GM12878 (cell line): Measurements from ENCODE around the gene ECSIT. TPM values are rescaled to one million over a fixed set of nuclear protein-coding genes. Genes with fewer than 3 reads are reported as not detected.
A peak's percentile ranks its signal among the peaks of the same experiment; 100 is the strongest.

ENCODE experiments used
- CEBPB ChIP-seq, 2 experiments: fragments of 150-350 bp in 1 of 2; IDR thresholded peaks; 2 replicates each; pipeline ENCODE4 v1.6.1; 2012 to 2014; ENCODE audit warnings: low read depth in 2 of 2, low read length in 2 of 2, borderline replicate concordance in 1 of 2, inconsistent platforms in 1 of 2
- FOS ChIP-seq: IDR thresholded peaks from 3 replicates; pipeline ENCODE4 v1.6.1; 2011; ENCODE audit warnings: borderline replicate concordance; ENCODE audit not compliant: insufficient read length; ENCODE audit errors: extremely low read depth
- HCFC1 ChIP-seq: fragments of 150-350 bp; IDR thresholded peaks from 2 replicates; pipeline ENCODE4 v1.6.1; 2014; ENCODE audit warnings: low read length
- HDAC6 ChIP-seq: fragments of 200-600 bp; sonication (generic); IDR thresholded peaks from one replicate; pipeline ENCODE4 v1.8.0; 2017; ENCODE audit warnings: antibody characterized with exemption; ENCODE audit not compliant: unreplicated experiment
- JUND ChIP-seq: IDR thresholded peaks from 2 replicates; pipeline ENCODE4 v1.6.1; 2012; ENCODE audit warnings: low read depth, mild to moderate bottlenecking, low read length, improper control_type of control experiment, moderate library complexity
- SMAD1 ChIP-seq: fragments of 450-650 bp; IDR thresholded peaks from 2 replicates; pipeline ENCODE4 v1.6.1; 2018; ENCODE audit warnings: mild to moderate bottlenecking, low read depth; ENCODE audit not compliant: partially characterized antibody
- TAF1 ChIP-seq: IDR thresholded peaks from 2 replicates; pipeline ENCODE4 v1.6.1; 2011; ENCODE audit warnings: mild to moderate bottlenecking, low read depth, low read length, borderline replicate concordance
- ZZZ3 ChIP-seq: IDR thresholded peaks from 2 replicates; pipeline ENCODE4 v1.6.1; 2011; ENCODE audit warnings: low read depth; ENCODE audit not compliant: control insufficient read depth, insufficient read length
- polyA plus RNA-seq, 11 experiments: library from polyadenylated mRNA; depleted of rRNA in 4 of 11; unstranded in 6 of 11; stranded (reverse) in 5 of 11; fragments of >200 nt; fragmentation: Nextera tagmentation in 4 of 11; fragmentation: Illumina TruSeq in 1 of 11; extraction: Ambion mirVana in 4 of 11; extraction: Trizol in 1 of 11; gene quantifications; 1 replicate in 1 of 11; 2 replicates in 10 of 11; pipeline versions ENCODE4 v1.2.1 to v1.2.3, GENCODE V29; 2011 to 2016; ENCODE audit warnings: inconsistent platforms in 2 of 11, missing spikeins in 2 of 11, low read depth in 1 of 11
- total RNA-seq, 4 experiments: library from RNA; depleted of rRNA in 3 of 4; stranded (reverse); fragments of >200 nt in 3 of 4; fragmentation: Illumina TruSeq in 1 of 4; extraction: Trizol in 1 of 4; gene quantifications; 2 replicates each; pipeline versions ENCODE4 v1.2.1 to v1.2.3, GENCODE V29; 2013 to 2021
- TF ChIP-seq, protein P1 (sequence below): IDR thresholded peaks from 2 replicates; pipeline ENCODE4 v1.6.1; 2011; ENCODE audit warnings: borderline replicate concordance, low read depth, mild to moderate bottlenecking, moderate library complexity, low read length; ENCODE audit not compliant: insufficient read depth, poor library complexity, severe bottlenecking
- TF ChIP-seq, protein P2 (sequence below): fragments of 150-350 bp; IDR thresholded peaks from 2 replicates; pipeline ENCODE4 v1.6.1; 2014; ENCODE audit warnings: mild to moderate bottlenecking, low read depth, low read length
- TF ChIP-seq, protein P3 (sequence below): fragments of 450-650 bp; IDR thresholded peaks from 2 replicates; pipeline ENCODE4 v1.6.1; 2017; ENCODE audit warnings: antibody characterized with exemption, mild to moderate bottlenecking, moderate library complexity
- TF ChIP-seq, protein P4 (sequence below): IDR thresholded peaks from 2 replicates; pipeline ENCODE4 v1.6.1; 2012; ENCODE audit warnings: improper control_type of control experiment, low read depth, low read length; ENCODE audit not compliant: insufficient replicate concordance

Gene ECSIT
- total and polyA plus RNA-seq, 10 of the 15 experiments (the other 5 are each of a cell fraction or from before 2014, with no cell fraction given), result 1.0 to 59.6 (median 41.3) TPM

DNA sequence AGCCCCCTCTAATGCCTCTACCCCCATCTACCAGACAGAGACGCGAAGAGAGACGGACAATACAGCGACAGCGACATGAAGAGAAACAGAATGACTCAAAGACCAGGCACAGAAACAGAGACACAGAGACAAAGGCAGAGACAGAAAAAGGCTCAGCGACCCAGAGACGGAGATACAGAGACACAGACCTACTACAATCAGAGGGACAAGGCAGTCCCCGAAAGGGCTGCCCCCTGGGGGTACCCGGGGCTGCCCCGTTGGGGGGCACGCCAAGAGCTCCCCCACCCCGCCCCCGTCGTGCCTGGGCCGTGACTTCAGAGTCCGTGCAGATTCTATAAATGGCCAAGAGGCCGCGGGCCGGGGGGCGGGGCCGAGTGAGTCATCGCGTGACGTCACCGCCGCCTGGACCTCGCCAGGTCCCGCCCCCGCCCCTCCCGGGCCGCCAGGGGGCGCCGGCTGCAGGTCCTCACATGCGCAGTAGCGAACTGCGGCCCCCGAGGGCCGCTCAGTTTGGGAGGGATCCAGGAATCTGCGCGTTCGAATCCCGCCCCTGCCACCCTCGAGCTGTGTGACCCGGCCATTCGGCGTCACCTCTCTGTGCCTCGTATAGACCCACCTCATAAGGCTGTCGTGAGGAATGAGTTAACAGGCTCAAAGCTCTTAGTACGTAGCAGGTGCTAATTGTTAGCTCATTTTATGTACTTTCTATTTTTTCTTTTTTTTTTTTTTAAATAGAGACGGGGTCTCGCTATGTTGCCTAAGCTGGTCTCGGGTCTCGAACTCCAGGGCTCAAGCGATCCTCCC is 7.1 kb upstream of the ECSIT start (continued):
- no peak for TF ChIP-seq FOS
- no peak for TF ChIP-seq SMAD1
- TF ChIP-seq TAF1, result no peak
- TF ChIP-seq, protein P1, sequence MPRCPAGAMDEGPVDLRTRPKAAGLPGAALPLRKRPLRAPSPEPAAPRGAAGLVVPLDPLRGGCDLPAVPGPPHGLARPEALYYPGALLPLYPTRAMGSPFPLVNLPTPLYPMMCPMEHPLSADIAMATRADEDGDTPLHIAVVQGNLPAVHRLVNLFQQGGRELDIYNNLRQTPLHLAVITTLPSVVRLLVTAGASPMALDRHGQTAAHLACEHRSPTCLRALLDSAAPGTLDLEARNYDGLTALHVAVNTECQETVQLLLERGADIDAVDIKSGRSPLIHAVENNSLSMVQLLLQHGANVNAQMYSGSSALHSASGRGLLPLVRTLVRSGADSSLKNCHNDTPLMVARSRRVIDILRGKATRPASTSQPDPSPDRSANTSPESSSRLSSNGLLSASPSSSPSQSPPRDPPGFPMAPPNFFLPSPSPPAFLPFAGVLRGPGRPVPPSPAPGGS, result no peak
- TF ChIP-seq, protein P2, sequence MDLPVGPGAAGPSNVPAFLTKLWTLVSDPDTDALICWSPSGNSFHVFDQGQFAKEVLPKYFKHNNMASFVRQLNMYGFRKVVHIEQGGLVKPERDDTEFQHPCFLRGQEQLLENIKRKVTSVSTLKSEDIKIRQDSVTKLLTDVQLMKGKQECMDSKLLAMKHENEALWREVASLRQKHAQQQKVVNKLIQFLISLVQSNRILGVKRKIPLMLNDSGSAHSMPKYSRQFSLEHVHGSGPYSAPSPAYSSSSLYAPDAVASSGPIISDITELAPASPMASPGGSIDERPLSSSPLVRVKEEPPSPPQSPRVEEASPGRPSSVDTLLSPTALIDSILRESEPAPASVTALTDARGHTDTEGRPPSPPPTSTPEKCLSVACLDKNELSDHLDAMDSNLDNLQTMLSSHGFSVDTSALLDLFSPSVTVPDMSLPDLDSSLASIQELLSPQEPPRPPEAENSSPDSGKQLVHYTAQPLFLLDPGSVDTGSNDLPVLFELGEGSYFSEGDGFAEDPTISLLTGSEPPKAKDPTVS, result no peak
- peak; percentile 40; the same call in 1 of the 2 replicates for TF ChIP-seq HCFC1
- TF ChIP-seq, protein P3, sequence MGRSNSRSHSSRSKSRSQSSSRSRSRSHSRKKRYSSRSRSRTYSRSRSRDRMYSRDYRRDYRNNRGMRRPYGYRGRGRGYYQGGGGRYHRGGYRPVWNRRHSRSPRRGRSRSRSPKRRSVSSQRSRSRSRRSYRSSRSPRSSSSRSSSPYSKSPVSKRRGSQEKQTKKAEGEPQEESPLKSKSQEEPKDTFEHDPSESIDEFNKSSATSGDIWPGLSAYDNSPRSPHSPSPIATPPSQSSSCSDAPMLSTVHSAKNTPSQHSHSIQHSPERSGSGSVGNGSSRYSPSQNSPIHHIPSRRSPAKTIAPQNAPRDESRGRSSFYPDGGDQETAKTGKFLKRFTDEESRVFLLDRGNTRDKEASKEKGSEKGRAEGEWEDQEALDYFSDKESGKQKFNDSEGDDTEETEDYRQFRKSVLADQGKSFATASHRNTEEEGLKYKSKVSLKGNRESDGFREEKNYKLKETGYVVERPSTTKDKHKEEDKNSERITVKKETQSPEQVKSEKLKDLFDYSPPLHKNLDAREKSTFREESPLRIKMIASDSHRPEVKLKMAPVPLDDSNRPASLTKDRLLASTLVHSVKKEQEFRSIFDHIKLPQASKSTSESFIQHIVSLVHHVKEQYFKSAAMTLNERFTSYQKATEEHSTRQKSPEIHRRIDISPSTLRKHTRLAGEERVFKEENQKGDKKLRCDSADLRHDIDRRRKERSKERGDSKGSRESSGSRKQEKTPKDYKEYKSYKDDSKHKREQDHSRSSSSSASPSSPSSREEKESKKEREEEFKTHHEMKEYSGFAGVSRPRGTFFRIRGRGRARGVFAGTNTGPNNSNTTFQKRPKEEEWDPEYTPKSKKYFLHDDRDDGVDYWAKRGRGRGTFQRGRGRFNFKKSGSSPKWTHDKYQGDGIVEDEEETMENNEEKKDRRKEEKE, result no peak
- peak; percentile 90 for TF ChIP-seq JUND
- TF ChIP-seq ZZZ3, result no peak
- TF ChIP-seq CEBPB (IDR thresholded peaks at IDR 0.05; ENCODE audit: borderline replicate concordance in 1 of 2, low read depth in 2 of 2, low read length in 2 of 2), result no peak
- TF ChIP-seq HDAC6, result no peak
- TF ChIP-seq, protein P4, sequence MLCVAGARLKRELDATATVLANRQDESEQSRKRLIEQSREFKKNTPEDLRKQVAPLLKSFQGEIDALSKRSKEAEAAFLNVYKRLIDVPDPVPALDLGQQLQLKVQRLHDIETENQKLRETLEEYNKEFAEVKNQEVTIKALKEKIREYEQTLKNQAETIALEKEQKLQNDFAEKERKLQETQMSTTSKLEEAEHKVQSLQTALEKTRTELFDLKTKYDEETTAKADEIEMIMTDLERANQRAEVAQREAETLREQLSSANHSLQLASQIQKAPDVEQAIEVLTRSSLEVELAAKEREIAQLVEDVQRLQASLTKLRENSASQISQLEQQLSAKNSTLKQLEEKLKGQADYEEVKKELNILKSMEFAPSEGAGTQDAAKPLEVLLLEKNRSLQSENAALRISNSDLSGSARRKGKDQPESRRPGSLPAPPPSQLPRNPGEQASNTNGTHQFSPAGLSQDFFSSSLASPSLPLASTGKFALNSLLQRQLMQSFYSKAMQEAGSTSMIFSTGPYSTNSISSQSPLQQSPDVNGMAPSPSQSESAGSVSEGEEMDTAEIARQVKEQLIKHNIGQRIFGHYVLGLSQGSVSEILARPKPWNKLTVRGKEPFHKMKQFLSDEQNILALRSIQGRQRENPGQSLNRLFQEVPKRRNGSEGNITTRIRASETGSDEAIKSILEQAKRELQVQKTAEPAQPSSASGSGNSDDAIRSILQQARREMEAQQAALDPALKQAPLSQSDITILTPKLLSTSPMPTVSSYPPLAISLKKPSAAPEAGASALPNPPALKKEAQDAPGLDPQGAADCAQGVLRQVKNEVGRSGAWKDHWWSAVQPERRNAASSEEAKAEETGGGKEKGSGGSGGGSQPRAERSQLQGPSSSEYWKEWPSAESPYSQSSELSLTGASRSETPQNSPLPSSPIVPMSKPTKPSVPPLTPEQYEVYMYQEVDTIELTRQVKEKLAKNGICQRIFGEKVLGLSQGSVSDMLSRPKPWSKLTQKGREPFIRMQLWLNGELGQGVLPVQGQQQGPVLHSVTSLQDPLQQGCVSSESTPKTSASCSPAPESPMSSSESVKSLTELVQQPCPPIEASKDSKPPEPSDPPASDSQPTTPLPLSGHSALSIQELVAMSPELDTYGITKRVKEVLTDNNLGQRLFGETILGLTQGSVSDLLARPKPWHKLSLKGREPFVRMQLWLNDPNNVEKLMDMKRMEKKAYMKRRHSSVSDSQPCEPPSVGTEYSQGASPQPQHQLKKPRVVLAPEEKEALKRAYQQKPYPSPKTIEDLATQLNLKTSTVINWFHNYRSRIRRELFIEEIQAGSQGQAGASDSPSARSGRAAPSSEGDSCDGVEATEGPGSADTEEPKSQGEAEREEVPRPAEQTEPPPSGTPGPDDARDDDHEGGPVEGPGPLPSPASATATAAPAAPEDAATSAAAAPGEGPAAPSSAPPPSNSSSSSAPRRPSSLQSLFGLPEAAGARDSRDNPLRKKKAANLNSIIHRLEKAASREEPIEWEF, result no peak
